Measurements from ENCODE around the gene HLA-DRA.

Gene HLA-DRA

GRCh38 chr6:32405656-32406055, 34.0 kb upstream of the HLA-DRA start:
- TF ChIP-seq, protein P1, sequence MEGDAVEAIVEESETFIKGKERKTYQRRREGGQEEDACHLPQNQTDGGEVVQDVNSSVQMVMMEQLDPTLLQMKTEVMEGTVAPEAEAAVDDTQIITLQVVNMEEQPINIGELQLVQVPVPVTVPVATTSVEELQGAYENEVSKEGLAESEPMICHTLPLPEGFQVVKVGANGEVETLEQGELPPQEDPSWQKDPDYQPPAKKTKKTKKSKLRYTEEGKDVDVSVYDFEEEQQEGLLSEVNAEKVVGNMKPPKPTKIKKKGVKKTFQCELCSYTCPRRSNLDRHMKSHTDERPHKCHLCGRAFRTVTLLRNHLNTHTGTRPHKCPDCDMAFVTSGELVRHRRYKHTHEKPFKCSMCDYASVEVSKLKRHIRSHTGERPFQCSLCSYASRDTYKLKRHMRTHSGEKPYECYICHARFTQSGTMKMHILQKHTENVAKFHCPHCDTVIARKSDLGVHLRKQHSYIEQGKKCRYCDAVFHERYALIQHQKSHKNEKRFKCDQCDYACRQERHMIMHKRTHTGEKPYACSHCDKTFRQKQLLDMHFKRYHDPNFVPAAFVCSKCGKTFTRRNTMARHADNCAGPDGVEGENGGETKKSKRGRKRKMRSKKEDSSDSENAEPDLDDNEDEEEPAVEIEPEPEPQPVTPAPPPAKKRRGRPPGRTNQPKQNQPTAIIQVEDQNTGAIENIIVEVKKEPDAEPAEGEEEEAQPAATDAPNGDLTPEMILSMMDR (IDR thresholded peaks at IDR 0.05) = no peak

DNA sequence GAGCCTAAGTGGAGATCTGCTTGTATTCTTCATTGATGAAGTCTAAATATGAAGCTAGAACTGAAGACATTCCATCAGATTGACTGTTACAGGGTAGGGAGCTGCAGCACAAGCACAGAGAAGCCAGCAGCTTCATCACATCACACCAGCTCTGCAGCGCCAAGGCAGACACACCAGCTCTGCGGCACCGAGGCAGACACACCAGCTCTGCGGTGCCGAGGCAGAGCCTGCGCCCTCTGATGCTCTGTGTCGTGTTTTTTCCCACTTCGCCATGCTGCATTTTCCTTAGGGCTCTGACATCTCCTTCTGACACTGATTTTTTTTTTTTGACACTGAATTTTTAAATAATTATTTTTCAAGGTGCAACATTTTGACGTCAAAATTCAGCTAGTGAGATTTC, 33.5 kb upstream of the HLA-DRA start:
- TF ChIP-seq, protein P1 (IDR thresholded peaks at IDR 0.05) = no peak

DNA sequence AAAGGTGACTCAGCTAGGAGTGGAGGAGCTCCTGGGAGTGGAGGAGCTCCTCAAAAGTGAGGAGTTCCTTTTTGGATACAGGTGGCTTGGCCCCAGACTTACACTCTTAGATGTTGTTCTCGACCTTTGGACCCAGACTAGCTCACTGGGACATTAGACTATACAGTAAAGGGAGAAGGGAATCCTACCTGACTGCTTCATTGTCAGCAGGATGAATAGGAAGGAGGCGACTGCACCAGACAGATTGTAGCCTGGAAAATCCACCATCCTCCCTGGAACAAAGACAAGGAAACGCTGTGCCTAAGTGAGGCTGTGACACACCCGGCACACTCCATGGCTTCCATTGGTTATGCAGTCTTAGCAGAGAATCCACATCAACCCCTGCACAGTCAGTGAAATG, 32.8 kb upstream of the HLA-DRA start, which contains the start of gene BTNL2:
Gene BTNL2, minus strand, starts transcription at position 325 of the 400 bp plus-strand sequence. Its CDS starts 58 bp downstream, at position 267.
- TF ChIP-seq, protein P1 (IDR thresholded peaks at IDR 0.05) = no peak

DNA sequence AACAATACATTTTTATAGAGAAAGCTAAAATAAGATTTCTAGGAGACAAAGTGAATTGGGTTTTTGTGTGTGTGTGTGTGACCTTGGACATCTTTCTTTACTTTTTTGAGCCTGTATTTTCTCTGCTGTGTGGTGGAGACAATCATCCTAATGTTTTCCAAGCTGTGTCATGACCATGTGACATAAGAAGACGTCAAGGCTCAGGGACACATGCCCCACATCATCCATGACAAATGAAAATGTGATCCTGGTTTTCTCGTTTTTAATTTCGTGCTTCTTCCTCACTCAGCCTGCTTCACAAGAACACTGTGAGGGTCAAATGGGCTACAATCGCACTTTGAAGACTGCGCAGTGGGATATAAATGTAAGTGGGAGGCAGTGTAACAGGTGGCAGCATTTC, 28.8 kb upstream of the HLA-DRA start:
- TF ChIP-seq, protein P1 (IDR thresholded peaks at IDR 0.05) = no peak

DNA sequence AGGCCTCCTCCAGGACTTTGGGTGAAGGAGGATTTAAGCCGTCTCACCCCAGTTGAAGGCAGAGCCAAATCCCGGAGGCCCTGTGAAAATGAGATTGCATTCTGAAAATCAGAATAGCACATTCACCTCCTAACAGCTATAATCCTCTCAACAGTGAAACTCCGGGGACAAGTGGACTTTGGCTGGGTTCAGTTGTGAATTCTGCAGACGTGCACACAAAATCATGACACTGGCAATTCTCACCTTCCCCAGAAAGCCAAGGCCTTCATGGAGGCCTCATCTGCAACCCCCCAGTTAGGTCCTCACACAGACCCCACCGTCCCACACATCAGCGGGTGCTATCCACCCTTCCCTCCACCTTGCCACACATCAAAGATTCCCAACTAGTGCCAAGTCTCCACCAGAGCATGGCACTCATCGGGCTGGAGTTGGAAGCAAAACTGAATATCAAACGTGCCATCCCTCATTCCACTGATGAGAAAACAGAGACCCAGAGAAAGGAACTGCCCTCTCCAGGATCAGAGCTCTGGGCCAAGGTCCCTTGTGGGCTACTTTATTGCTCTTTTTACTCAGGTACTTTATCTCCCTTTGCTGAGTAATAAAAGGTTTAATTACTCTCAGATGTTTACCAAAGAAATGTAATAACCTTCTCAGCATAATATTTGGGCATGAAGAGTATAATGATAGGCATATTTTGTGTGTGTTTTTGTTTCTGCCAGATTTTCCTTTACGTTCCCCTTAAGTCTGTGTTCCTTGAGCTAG, 27.9 kb upstream of the HLA-DRA start:
- TF ChIP-seq, protein P1 (IDR thresholded peaks at IDR 0.05) = no peak

DNA sequence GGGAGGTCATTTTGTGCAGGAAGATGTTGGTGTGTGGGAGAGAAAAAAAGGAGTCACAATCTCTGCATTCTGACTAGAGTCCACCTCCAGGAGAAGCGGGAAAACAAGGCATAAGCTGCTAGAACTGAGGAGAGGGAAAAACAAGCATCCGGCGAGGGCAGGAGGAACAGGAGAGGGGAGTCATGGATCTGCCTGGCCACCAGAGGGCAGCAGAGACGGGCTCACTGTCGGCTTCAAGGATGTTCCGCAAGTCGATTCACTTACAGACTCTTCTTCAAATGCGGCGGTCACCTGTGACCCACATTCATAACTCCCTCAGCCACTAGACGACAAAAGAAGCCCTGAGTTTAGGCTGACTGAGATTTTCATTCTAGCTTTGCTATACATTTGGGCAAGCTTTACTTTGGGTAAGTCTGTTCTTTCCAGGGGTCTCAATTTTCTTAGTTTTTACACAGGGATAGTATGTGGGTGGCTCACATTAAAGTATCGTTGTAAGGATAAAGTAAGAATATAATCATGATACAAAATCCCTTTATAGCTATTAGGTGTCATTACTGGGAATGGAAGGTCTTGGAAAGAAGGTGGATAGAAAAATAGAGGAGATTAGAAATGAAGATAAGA, 26.1 kb upstream of the HLA-DRA start:
- TF ChIP-seq, protein P1 (IDR thresholded peaks at IDR 0.05) = peak; percentile 81

GRCh38 chr6:32415521-32416019, 24.1 kb upstream of the HLA-DRA start:
- TF ChIP-seq, protein P1 (IDR thresholded peaks at IDR 0.05) = peak; percentile 94
